GM10847 (cell line): Measurements from ENCODE around the gene ASB6.

ENCODE experiments used
- POLR2A ChIP-seq: IDR thresholded peaks from 2 replicates; pipeline ENCODE4 v1.6.1; 2011; ENCODE audit not compliant: insufficient read length; ENCODE audit errors: extremely low read depth

ASB6 gene

DNA sequence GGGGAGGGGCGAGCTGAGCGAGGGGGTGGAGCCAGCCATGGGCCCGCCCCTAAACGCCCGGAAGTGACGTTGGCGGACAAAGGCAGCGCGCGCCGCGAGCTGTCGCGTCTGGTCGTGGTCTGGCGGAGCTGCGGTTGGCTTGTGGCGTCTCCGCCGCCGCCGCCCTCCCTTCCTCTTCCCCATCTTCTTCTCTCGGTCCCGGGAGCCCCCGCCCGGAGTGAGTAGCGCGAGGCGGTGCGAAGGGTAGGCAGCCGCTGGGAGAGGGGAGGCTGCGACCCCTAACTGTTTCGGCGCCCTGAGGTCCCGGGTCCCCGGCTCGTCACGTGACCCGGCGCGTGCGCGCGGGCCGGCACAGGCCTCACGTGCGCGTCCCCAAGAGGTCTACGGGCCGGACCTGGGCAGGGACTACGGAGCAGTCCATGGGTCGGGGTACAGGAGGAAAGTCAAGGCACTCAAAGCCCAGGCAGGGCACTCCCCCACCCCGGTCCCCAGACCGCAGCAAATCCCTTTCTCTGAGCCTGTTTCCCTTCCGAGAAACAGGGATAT is 15.8 kb downstream of the ASB6 start, which contains the start of gene NTMT1:
Gene NTMT1, plus strand, starts transcription at position 85 of the 546 bp plus-strand sequence. CDS start 6,541 bp downstream, outside the sequence.
- TF ChIP-seq POLR2A, result peak; percentile 88

DNA sequence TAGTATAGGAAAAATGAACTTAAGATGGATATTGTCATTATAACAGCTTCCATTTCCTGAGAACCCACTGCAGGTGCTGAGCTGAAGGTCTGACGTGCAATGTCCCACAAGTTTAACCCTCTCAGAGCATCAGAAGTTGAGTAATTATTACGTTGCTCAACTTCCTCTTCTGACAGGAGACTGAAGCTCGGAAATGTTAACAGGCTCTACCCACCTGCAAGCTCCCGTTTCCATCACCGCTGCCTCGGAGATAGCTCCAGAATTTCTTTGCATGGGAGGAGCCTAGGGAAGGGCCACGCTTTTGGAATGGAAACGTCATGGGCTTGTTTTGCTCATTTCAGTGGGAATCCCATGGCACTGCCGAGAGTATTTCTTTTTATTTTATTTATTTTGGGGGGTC is 17.0 kb downstream of the ASB6 start:
- TF ChIP-seq POLR2A, result no peak

DNA sequence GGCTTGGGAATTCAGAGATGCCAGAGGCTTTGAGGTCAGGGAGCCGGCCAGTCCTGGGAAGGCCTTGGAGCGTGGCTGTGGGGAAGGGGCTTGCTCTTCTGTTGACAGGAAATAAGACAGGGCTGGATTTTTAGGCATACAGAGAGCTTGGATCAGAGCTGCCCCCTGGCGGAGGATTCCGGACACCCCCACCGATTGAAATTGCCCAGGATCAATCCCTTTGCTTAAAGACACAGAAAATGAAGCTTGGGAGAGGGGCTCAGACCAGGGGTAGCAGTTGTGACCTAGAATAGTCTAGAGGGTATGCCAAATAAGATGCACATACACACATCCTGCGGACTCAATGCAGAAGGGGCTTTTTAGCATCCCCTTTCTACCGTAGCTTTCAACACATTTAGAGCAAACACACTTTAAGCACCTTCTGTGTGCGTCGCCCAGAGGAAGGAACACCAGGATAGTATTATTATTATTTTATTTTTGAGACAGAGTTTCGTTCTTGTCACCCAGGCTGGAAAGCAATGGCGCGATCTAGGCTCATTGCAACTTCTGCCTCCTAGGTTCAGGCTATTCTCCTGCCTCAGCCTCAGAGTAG is 17.7 kb downstream of the ASB6 start:
- no peak for TF ChIP-seq POLR2A

DNA sequence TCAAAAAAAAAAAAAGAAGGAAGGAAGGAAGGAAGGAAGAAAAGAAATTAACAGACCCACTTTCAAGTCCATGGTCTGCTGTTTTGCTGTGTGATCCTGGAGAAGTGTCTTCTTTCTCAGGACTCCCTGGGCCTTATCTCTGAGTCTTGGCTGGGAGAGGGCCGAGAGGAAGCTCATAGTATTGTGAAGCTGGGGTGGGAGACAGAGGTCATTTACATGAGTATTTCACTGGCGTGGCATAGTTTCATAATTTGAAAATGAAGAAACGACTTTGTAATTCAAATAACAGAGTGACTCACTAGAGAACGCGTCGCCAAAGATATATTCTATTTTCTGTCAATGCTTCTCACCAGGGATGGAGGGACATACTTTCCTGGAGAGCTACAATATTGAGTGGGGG is 18.6 kb downstream of the ASB6 start:
- TF ChIP-seq POLR2A, result no peak

DNA sequence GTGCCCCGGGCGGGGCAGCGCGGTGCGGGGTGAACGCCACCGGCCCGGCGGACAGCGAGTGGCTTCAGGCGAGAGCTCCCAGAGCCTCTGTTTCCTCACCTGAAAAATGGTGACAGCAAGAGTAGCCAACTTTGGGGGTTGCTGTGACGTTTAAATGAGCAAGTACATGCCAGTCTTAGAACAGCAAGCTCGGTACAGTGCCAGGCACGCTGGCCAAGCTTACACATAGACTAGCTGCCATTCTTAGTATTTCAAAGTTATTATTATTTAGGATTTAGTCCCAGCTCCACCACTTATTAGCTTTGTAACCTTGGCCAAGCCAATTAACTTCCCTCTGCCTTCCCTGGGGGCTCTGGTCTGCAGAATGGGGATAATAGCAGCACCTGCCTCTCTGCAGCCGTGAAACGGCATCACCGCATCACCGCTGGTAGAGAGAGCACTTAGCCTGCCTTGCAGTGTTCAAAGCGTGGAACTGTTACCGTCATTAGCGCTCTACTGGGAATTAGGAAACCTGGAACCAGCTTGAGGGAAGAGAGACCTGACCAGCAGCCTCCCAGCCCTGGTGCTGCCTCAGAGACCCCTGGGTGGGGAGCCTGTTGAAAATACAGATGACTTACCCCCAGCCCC is 21.2 kb downstream of the ASB6 start, which contains the start of gene C9orf50:
Gene C9orf50, minus strand, starts transcription at position 433 of the 627 bp plus-strand sequence. CDS start 527 bp downstream, outside the sequence.
- no peak for TF ChIP-seq POLR2A

DNA sequence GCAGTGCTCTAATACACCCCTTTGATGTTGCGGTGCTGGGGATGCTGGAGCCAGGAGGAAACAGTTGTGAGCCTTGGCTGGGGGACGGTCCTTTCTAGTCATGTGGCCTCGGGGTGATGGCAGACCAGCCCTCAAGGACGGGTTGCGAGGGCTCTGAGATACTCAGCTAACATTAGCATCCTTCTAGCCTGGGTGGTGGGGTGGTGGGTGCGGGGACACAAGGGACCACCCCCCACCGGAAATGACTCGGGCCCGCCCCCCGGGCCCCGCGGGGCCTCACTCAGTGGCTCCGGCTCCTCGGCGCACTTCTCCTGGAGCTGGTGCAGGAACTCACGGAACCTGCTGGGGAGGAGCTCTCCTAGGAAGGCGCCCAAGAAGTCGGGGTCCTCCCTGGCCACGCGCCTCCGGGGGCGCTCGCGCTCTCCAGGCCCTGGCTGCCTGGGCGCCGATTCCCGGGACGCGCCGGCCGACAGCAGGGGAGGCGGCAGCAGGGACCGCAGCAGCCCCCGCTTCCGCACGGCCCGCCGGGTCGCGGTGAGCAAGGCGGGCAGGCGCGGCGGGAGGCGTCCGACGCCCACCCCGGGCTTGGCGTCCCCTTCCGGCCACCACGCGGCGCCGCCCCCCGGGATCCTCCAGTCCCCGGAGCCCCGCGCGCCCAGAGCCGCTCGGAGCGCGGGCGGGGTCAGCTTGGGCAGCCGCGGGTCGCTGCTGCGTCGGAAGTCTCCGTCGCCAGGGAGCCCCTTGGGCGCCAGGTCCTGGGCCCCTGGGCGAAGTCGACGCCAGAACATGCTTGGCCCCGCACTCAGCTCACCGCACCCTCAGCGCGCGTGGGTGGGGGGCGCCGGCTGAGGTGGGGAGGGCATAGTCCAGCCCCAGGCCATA is 21.9 kb downstream of the ASB6 start:
- TF ChIP-seq POLR2A, result no peak

DNA sequence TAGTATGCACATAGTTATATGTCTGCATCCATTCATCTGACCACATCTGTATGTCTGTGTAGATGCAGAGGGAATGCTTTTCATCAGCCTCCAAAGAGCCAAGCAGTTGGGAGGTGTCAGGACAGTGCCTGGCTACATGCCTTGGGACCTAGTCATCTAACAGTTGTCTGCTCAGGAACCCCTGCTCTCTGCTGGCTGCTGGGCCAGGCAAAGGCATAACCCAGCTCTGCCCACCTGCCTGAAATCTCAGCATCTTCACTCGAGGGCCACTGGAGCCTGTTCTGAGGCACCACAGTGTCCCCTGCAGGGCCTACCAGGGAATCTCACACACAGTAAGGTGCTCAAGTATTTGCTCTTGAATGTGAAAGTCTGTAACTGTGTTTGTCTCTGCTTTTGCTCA is 24.8 kb downstream of the ASB6 start:
- TF ChIP-seq POLR2A, result no peak

DNA sequence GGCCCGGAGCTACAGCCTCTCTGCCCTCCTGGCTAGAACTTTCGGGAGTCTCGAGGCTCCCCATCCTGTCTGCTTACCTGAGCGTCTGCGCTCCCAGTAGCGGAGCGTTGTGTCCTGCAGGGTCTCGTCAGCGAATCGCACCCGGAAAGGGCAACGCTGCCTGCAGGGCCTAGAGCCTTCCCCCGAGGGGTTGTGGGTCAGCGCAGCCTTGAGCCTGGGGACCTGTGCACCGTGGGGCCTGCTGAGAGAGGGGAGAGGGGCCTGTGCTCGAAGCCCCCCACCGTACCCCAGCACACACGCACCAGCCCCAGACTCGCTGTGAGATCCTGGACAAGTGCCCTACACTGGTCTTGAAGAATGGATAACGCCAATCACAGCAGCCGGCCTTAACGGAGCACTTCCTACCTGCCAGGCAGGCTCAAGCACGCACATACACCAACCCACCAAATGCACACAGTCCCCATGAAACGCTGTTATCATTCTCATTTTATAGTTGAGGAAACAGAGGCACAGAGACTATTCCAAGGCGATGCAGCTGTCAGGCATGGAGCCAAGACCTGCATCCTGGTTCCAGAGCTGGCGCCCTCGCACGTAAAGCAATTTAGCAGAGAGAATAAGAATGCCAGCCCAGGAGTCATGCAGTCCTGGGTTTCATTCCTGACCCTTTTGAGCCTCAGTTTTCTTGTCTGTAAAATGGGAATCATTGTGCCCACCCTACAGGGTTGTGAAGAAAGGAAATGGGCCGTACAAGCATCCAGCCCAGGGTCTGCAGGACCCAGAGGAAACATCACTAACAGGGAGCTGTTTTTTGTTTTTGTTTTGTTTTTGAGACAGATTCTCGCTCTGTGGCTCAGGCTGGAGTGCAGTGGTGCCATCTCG is 26.3 kb downstream of the ASB6 start:
- TF ChIP-seq POLR2A, result no peak

DNA sequence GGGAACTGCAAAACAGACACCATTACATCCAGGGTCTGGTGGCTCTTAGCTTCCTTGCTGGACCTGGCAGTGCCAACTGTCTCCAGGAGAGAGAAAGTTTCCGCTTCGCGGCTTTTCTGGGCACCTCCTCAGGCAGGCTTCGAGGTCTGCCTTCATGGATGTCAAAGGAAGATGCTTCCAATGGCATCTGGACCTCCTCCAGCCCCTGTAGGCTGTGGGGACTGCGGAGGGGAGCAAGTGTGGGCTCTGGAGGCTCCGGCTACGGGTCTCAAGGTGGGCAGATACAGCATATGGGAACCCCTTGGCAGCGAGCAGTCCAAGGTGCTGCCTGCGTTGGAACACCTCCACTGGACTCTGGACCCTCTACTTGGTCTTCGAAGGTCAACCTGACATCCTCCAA is 27.0 kb downstream of the ASB6 start:
- TF ChIP-seq POLR2A, result no peak

DNA sequence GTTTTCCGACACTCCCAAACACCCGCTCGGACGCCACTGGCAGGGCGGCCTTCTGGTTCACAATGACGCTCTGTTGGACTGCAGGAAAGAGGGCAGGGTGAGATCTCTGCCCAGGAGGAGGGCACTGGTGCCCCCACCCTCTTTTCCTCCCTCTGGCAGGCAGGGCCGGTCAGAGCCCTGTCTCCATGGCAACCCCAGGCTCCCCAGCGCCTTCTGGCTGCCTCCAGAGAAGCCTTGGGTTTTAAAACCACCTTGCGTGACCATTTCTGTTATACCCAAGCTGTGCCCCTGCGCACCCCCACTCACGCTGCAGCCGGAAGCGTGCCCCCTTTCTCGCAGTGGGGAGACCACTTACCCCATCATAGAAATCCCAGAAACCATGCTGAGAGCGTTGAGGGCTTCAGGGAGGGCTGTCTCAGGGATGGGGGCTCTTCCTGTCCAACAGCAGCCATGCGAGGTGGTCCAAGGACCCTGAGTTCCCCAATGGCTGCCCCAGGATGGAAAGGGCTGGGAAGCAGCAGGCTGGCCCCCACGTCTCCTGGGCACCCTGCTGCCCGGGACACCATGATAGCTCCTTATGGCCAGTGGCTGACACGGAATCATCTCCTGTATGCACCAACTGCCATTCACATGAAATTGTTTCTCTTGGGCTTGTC is 28.3 kb downstream of the ASB6 start:
- TF ChIP-seq POLR2A, result no peak

DNA sequence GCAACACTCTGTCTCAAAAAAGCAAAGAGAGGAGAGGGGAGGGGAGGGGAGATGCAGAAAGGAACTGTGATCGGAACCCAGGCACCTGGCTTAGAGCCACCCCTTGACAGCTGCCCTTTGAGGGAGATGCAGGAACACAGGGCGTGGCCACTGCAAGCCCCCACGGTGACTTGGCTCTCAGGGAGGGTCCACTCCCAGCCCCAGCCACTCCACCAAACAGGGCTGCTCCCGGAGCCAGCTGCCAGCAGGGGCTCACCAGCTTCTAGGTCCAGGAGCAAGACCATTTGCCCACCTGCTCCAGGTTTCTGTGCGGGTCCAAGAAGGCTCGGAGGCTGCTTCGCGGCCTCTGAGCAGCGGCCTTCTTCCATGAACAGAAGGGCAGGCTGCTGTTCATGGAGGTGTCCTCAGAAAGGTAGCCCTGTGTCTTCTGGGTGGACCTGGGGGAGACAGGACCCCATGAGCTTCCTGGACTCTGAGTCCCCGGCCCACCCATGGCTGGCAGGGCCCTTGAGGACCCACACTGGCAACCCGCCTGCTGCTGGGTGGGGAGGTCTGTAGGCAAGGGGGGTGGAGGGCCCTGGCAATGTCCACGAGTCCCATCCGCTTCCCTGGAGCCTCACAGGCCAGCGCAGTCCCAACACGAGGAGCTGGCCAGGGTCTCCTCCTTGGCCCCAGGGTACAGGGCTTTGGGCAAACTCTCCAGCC is 29.0 kb downstream of the ASB6 start:
- no peak for TF ChIP-seq POLR2A

DNA sequence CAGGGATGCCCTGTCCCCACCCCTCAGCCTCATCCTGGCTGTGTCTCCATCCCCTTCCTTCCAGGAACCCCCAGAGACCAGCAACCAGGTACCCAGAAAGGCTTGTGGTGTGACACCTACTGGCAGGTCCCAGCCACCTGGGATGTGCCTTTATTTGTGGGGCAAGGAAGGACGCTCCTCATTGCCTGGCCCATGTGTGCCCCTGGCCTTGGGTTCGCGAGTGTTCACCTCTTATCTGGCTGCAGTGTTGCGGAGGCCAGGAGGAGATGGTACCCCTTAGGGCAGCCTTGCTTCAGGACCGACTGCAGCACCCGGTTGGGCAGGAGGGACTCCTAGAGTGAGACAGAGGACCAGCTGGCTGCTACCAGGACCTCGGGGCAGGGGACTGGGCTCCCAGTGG is 29.8 kb downstream of the ASB6 start:
- TF ChIP-seq POLR2A, result no peak

DNA sequence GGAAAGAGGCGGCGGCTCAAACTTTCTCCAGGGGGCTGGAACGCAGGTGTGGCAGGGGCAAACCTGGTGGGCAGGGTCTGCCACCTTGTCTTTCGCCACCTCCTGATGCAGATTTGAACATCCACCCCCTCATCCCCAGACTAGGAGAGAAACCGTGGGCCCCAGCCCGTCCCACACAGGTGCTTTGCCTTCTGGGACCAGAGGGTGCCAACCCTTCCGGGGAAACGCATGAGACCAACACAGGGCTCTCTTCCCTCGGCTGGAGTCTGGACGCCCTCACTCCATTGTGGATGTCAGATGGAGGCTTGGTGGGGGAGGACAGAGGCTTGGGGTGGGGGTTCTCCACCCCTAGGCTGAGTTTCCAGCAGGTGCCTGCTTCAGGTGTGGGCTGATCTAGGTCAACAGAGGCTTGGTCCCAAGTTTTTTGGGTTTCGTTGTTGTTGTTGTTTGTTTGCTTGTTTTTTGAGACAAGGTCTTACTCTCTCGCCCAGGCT is 30.6 kb downstream of the ASB6 start:
- TF ChIP-seq POLR2A, result no peak

DNA sequence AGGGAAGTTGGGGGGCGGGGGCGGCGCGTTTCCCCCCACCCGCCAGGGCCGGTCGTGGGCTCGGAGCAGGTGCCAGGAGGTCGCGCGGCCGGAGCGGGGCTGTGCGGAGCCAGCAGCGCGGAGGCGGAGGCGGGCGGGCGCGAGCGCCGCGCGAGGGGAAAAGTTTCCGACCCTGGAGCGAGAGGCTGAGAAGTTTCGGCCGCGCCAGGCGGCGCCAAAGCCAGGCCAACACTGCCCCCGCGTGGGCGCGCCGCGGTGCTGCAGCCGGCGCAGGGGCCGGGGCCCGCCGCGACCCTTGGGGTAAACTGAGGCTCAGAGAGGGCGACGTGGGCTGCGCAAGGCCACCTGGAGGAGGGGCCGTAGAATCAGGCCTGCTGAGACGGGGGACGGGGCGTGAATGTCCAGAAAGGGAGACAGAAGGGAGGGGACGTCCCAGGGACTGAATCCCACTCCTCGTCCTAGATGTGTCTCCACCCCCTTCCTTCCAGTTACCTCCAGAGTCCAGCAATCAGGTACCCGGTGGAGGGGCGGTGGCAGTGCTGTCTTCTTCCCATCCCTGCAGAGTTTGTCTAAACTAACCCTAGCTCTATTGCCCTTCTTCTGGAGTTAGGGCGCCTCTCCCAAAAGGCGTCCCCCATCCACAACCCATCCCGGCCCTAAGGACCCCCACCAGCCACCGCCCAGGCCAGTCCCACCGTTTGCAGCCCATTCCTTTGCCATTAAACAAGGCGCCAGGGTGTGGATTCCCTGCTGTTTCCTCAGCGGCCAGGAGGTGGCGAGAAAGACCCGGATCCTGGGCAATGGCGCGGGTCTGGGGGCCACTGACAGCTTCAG is 31.3 kb downstream of the ASB6 start:
- no peak for TF ChIP-seq POLR2A
